LNCaP clone FGC (cell line): Measurements from ENCODE around the gene BAG5.

Experiments
- DNase-seq: peaks from one replicate; pipeline ENCODE4 v3.0.0-alpha.2; 2011; ENCODE audit warnings: low read depth
- H3K4me3 ChIP-seq: 2 replicates; pipeline ENCODE4 v1.5.1; 2011; ENCODE audit warnings: mild to moderate bottlenecking, low read depth, low read length, control low read depth
- TF ChIP-seq, protein P1 (sequence below): IDR thresholded peaks from 2 replicates; pipeline ENCODE4 v1.5.1; 2012; ENCODE audit warnings: mild to moderate bottlenecking; ENCODE audit not compliant: control insufficient read depth, insufficient read depth; ENCODE audit errors: extremely low read depth

The BAG5 gene

DNA sequence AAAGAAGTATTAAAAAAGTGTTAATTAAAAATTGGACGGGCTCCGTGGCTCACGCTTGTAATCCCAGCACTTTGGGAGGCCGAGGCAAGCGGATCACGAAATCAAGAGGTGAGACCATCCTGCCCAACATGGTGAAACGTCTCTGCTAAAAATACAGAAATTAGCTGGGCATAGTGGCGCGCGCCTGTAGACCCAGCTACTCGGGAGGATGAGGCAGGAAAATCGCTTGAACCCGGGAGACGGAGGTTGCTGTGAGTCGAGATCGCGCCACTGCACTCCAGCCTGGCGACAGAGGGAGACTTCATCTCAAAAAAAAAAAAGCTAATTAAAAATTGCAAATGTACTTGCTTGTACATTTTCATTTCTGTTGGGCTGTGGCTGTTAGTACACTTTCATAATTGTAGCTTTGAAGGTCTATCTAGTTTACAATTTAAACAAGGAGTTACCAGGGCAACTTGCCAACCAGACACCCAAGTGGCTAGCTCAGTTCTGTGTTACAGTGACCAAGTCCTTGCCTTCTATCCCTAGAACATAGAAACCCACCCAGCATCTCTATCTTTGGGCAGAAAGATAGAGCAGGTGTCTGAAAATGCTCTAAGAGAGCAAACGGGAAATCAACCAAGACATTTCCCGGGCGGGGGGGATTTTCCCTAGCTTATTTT is 1.5 kb upstream of the BAG5 start:
- H3K4me3 ChIP-seq = peak overlapping the region; percentile 62
- no peak for DNase-seq
- TF ChIP-seq, protein P1, sequence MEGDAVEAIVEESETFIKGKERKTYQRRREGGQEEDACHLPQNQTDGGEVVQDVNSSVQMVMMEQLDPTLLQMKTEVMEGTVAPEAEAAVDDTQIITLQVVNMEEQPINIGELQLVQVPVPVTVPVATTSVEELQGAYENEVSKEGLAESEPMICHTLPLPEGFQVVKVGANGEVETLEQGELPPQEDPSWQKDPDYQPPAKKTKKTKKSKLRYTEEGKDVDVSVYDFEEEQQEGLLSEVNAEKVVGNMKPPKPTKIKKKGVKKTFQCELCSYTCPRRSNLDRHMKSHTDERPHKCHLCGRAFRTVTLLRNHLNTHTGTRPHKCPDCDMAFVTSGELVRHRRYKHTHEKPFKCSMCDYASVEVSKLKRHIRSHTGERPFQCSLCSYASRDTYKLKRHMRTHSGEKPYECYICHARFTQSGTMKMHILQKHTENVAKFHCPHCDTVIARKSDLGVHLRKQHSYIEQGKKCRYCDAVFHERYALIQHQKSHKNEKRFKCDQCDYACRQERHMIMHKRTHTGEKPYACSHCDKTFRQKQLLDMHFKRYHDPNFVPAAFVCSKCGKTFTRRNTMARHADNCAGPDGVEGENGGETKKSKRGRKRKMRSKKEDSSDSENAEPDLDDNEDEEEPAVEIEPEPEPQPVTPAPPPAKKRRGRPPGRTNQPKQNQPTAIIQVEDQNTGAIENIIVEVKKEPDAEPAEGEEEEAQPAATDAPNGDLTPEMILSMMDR = 0 out of 2 replicates have a peak, but pooled peaks have one; percentile 0

DNA sequence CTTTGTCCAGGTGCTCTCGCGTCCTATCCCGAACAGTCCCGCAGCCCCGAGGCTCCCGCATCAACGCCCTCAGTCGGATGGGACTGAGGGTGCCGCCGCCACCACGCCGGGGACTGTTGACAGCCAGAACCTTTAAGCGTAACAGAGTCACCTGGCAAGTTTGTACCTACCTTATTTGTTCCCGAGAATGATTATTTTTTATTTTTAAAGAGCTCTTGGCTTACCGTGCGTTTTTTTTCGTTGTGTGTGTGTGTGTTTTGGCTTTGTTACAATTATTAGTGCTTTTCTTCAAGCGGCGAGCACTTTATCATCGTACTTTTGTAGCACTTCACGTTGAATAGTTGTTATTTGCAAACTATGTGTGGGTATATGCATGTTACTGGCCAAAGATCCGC is 766 bp upstream of the BAG5 start:
- peak overlapping the region; percentile 62 for H3K4me3 ChIP-seq
- DNase-seq = peak; percentile 58
- TF ChIP-seq, protein P1 = no peak

DNA sequence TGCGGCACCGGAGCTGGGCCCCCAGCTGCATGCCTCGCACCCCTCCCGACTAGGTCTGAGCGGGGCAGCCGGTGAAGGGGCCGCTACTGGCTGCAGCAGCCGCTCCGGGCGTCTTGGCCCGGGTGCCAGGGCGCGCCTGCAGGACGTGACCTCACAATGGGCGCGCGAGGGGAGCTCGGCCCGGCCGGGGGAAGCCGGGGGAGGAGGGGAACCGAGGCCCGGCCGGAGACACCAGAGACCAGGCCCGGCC is 353 bp downstream of the BAG5 start:
- H3K4me3 ChIP-seq = peak overlapping the region; percentile 62
- TF ChIP-seq, protein P1 = no peak
- DNase-seq = no peak

DNA sequence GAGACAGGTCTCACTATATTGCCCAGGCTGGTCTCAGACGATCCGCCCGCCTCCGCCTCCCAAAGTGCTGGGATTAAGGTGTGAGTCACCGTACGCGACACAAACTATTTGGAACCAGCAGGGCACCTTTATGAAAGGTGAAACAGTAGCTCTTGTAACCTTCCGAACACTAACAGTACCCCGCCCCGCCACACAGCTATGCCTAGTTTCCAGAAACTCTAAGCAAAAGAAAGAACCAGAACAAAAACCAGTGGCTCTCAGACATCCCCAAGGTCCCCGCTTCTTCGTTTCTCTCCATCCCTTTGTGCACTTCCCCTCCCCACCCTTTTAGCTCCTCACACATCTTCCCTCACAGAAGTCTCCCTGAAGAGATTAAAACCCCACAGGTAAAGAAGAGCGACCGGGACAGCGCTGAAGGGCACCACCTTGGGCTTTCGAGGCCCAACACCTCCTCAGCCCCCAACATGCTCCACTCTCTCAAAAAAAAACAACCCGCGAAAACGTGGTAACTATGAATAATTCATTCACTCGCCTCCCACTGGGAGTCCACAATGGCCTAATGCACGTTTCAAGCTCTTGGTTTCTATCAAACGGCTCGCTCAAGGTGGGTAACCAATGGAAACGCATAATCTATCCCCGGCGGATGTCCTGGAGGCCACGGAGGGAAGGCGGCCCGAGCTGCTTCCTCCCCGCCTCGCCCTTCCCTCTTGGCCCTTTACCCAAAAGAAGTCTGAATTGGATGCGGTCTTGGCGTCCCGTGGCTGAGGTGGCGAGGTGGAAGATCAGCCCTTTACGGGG is 877 bp downstream of the BAG5 start:
- DNase-seq = no peak
- TF ChIP-seq, protein P1 = no peak
- peak overlapping the region; percentile 62 for H3K4me3 ChIP-seq

DNA sequence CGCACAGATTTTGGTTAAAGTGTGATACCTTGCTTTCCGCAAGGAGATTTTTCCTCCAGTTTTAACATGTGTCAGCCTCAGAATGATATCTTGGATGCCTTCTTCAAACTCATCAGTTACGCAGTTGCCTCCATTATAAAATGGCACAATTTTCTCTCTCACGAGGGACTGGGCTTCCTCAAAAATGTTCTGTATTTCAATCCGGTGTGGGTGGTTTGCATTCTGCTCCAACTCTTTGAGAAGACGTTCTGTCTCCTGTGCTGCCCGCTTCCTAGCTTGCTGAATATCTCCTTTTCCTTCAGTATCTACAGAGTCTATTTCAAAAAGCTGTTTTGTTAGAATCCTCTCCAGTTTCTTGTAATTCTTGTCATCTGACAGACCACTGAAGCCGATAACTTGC is 1.8 kb downstream of the BAG5 start:
- no peak for DNase-seq
- TF ChIP-seq, protein P1 = no peak
- H3K4me3 ChIP-seq = peak overlapping the region; percentile 62

DNA sequence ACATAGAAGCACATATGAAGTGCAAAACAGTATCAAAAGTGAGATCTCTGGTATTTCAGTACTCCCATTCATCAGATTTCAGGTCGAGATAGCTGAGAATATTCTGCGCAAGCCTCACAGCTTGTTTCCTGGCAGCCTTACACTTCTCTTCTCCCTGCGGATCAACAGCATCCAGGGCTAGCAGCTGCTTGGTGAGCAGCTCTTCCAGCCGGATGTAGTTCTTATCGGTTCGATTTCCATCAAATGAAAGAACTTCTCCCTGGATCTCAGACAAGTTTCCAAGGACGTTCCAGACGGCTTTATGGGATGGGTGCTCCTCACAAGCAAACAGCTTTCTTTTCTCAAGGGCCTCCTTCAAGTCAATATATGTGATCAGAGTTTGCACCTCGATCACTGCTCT is 2.7 kb downstream of the BAG5 start:
- DNase-seq = no peak
- H3K4me3 ChIP-seq = no peak overlapping the region
- TF ChIP-seq, protein P1 = no peak
